Osteoblast (primary cell): ENCODE measurements around the gene FGF19. TPM values are rescaled to one million over a fixed set of nuclear protein-coding genes. Genes with fewer than 3 reads are reported as not detected.
A peak's percentile ranks its signal among the peaks of the same experiment; 100 is the strongest.

ENCODE experiments used
- DNase-seq: peaks from one replicate; pipeline ENCODE4 v3.0.0; 2011; ENCODE audit warnings: low spot score, mixed read lengths; ENCODE audit not compliant: insufficient read length; ENCODE audit errors: missing footprints
- H2AFZ ChIP-seq: 2 replicates; pipeline ENCODE4 v1.6.0; 2011; ENCODE audit warnings: mild to moderate bottlenecking, low read length
- H3K27ac ChIP-seq: 2 replicates; pipeline ENCODE4 v1.5.1; 2011; ENCODE audit warnings: mild to moderate bottlenecking, low read depth, low read length, moderate library complexity
- H3K27me3 ChIP-seq: 2 replicates; pipeline ENCODE4 v1.6.0; 2012; ENCODE audit warnings: mild to moderate bottlenecking, control low read depth, inconsistent platforms, low read length, moderate library complexity; ENCODE audit not compliant: insufficient read depth
- H3K36me3 ChIP-seq: 2 replicates; pipeline ENCODE4 v1.5.1; 2011; ENCODE audit warnings: mild to moderate bottlenecking, low read length, control low read depth, moderate library complexity; ENCODE audit not compliant: insufficient read depth
- H3K4me1 ChIP-seq: 2 replicates; pipeline ENCODE4 v1.5.1; 2011; ENCODE audit warnings: mild to moderate bottlenecking, low read length, control low read depth, moderate library complexity; ENCODE audit not compliant: insufficient read depth
- H3K4me2 ChIP-seq: 2 replicates; pipeline ENCODE4 v1.6.0; 2011; ENCODE audit warnings: mild to moderate bottlenecking, low read length; ENCODE audit not compliant: insufficient read depth
- H3K4me3 ChIP-seq: fragments of 200-600 bp; sonication (generic); 3 replicates; pipeline ENCODE4 v1.5.1; 2012; ENCODE audit warnings: mild to moderate bottlenecking, low read length, inconsistent platforms; ENCODE audit not compliant: insufficient read depth
- H3K79me2 ChIP-seq: 2 replicates; pipeline ENCODE4 v1.6.0; 2012; ENCODE audit warnings: mild to moderate bottlenecking, low read length, control low read depth, inconsistent platforms; ENCODE audit not compliant: insufficient read depth
- H3K9me3 ChIP-seq: 2 replicates; pipeline ENCODE4 v1.5.1; 2011; ENCODE audit warnings: low read depth, low read length, control low read depth
- H4K20me1 ChIP-seq: 2 replicates; pipeline ENCODE4 v1.6.0; 2012; ENCODE audit warnings: mild to moderate bottlenecking, low read length, control low read depth; ENCODE audit not compliant: insufficient read depth
- CTCF ChIP-seq: IDR thresholded peaks from 2 replicates; pipeline ENCODE4 v1.5.1; 2011; ENCODE audit warnings: mild to moderate bottlenecking, low read depth, low read length, moderate library complexity; ENCODE audit errors: extremely low read depth
- total RNA-seq: library from RNA; depleted of rRNA; stranded (reverse); fragments of >200 nt; gene quantifications from 2 replicates; pipeline ENCODE4 v1.2.3, GENCODE V29; 2012

FGF19 gene
- total RNA-seq, 1 donor: not detected

DNA sequence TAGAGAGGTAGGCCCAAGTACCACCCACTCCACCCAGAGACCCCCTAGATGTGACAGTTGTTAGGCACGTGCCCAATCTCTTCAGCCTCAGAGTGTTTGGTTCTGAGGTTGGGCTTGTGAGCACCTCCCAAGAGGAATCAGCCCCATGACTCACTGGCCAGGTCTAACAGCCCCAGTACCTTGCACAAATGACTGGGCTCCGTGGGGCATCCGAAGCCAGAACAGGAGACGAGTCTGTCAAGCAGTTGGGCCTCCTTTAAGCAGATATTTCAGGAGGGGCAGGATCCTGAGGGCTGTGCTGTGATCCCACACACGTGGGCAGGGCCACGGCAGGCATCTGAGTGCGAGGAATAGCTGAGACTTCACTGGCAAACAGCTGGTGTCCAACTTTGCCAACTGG is 29.1 kb upstream of the FGF19 start:
- no peaks in the 10 kb centered on the region for H3K4me1 ChIP-seq
- H3K79me2 ChIP-seq: no peaks in the 10 kb centered on the region
- no peak for DNase-seq
- no peak for TF ChIP-seq CTCF
- H3K36me3 ChIP-seq: no peaks in the 10 kb centered on the region
- no peaks in the 10 kb centered on the region for H4K20me1 ChIP-seq
- no peak overlapping the region for H3K4me3 ChIP-seq
- no peak overlapping the region for H3K4me2 ChIP-seq
- no peak overlapping the region for H2AFZ ChIP-seq
- H3K27ac ChIP-seq: no peak overlapping the region
- peaks cover 16% of the 10 kb centered on the region for H3K27me3 ChIP-seq
- peaks cover 10% of the 10 kb centered on the region for H3K9me3 ChIP-seq

DNA sequence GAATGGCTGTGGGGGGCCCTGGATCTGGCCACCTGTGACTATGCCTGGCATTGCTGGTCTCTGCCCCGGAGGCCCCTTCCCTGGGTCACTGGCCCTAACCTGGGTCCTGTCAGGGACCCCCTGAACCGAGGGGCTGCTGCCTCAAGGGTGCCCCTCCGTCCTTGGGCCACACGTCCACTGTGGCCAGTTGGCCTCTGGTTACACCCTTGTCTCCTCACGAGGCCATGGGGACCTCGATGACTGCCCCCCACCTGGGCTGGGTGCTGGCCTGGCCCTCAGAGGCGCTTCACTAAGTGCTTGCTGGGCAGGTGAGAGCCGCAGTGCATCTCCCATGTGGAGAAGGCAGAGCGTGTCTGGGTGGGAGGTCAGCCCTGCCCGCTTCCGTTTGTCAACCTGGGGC is 27.3 kb upstream of the FGF19 start:
- Histone ChIP-seq H3K36me3 (no peaks in the 10 kb centered on the region), H3K27ac (no peak overlapping the region), H3K4me3 (no peak overlapping the region), H3K4me2 (no peak overlapping the region), H3K9me3 (peaks cover 10% of the 10 kb centered on the region), H2AFZ (no peak overlapping the region), H3K4me1 (no peaks in the 10 kb centered on the region), H3K79me2 (no peaks in the 10 kb centered on the region), H3K27me3 (peaks cover 21% of the 10 kb centered on the region), H4K20me1 (no peaks in the 10 kb centered on the region)
- DNase-seq: peak; percentile 14
- no peak for TF ChIP-seq CTCF

GRCh38 chr11:69730500-69730899 is 26.7 kb upstream of the FGF19 start:
- H3K36me3 ChIP-seq: no peaks in the 10 kb centered on the region
- H3K4me1 ChIP-seq: no peaks in the 10 kb centered on the region
- no peak overlapping the region for H2AFZ ChIP-seq
- no peak overlapping the region for H3K27ac ChIP-seq
- peaks cover 10% of the 10 kb centered on the region for H3K9me3 ChIP-seq
- no peak overlapping the region for H3K4me3 ChIP-seq
- TF ChIP-seq CTCF: no peak
- no peak overlapping the region for H3K4me2 ChIP-seq
- no peak for DNase-seq
- no peaks in the 10 kb centered on the region for H3K79me2 ChIP-seq
- H3K27me3 ChIP-seq: peaks cover 26% of the 10 kb centered on the region
- H4K20me1 ChIP-seq: no peaks in the 10 kb centered on the region

DNA sequence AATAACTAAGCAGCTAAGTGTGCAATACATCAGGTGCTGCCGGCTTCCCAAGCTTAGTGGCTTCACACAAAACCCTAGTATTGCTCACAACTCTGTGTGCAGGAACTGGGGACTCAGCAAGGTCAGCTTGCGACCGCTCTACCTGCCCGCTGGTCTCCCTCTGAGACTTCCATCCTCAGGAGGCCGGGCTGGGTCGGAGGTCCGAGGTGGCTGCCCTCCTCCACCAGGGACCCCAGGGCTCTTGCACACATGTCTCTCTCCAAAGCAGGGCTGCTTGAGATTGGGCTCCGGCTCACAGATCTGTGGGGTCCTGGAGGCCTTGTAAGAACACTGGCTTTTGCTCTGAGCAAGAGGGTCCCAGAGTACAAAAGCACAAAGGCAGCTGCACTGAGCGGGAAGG is 25.4 kb upstream of the FGF19 start:
- DNase-seq: peak; percentile 55
- H3K36me3 ChIP-seq: no peaks in the 10 kb centered on the region
- H3K4me1 ChIP-seq: no peaks in the 10 kb centered on the region
- TF ChIP-seq CTCF: no peak
- H3K4me3 ChIP-seq: no peak overlapping the region
- H3K27ac ChIP-seq: no peak overlapping the region
- H2AFZ ChIP-seq: no peak overlapping the region
- H3K4me2 ChIP-seq: no peak overlapping the region
- H3K79me2 ChIP-seq: no peaks in the 10 kb centered on the region
- H3K9me3 ChIP-seq: peaks cover 3% of the 10 kb centered on the region
- H4K20me1 ChIP-seq: no peaks in the 10 kb centered on the region
- peaks cover 35% of the 10 kb centered on the region for H3K27me3 ChIP-seq
